GM19099 (cell line): ENCODE measurements around the gene BHMT.

Experiments
- POLR2A ChIP-seq: IDR thresholded peaks from 3 replicates; pipeline ENCODE4 v1.6.1; 2011; ENCODE audit warnings: low read depth; ENCODE audit not compliant: insufficient read length; ENCODE audit errors: extremely low read depth

Gene BHMT

DNA sequence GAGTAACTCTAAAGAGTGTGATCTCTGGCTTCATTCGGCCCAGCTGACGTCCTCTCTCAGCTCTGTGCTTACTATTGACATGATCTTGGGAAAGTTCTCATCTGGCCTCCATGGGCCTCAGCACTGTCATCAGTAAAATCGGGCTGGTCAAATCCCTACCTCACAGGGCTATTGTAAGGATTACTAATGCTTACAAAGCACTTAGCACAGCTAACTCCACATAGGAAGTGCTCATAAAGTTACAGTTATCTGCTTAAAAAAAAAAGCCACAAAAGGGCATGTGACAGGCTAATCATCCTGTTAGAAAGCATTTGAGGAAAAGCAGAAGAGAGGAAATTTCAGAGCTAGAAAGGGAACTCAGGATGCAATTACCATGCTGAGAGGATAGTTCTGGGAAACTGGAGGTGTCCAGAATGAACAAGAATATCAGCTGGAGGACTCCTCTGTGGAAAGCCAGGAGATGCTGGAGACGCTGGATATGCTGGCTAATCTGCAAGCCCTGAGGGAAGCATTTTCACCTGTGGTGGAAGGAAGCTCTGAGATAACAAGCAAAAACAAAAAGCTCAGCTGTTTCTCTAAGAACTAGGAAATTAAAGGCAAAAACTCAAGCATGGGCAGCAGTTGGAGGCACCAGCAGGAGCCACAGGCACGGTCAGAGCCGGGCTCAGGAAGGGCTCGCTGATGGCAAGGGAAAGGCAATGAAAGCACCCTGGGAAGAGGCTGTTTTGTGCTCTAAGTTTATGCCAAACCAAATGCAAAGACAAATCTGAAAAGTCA is 4.4 kb upstream of the BHMT start:
- TF ChIP-seq POLR2A: no peak

DNA sequence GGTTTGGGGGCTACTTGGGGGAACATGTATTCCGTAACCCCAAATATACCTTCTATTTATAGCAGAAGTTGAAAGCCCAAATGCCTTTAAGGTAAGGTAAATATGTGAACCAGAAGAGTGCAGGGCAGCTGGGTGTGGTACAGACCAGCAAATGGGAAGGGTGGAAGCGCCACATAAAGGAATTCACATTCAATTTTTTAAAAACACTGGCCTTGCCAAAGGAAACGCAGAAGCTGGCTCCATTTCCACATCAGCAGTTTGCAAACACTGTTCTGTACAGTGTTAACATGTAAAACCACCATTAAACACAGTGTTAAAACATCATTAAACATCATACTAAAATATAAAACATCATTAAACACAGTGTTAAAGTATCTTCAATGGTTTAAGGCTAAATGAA is 3.5 kb upstream of the BHMT start:
- TF ChIP-seq POLR2A: no peak

DNA sequence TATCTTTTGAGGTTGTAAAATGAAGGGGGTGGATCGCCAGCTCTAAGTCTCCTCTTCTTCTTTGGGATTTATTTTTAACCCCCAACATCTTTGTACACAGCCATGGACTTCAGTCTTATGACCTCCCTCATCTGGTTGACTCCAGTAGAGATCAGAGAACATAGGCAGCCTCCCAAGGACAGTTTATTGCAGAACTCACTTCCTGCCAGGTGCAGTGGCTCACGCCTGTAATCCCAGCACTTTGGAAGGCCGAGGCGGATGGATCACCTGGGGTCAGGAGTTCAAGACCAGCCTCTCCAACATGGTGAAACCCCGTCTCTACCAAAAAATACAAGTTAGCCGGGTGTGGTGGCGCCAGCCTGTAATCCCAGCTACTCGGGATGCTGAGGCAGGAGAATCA is 2.8 kb upstream of the BHMT start:
- TF ChIP-seq POLR2A: no peak

DNA sequence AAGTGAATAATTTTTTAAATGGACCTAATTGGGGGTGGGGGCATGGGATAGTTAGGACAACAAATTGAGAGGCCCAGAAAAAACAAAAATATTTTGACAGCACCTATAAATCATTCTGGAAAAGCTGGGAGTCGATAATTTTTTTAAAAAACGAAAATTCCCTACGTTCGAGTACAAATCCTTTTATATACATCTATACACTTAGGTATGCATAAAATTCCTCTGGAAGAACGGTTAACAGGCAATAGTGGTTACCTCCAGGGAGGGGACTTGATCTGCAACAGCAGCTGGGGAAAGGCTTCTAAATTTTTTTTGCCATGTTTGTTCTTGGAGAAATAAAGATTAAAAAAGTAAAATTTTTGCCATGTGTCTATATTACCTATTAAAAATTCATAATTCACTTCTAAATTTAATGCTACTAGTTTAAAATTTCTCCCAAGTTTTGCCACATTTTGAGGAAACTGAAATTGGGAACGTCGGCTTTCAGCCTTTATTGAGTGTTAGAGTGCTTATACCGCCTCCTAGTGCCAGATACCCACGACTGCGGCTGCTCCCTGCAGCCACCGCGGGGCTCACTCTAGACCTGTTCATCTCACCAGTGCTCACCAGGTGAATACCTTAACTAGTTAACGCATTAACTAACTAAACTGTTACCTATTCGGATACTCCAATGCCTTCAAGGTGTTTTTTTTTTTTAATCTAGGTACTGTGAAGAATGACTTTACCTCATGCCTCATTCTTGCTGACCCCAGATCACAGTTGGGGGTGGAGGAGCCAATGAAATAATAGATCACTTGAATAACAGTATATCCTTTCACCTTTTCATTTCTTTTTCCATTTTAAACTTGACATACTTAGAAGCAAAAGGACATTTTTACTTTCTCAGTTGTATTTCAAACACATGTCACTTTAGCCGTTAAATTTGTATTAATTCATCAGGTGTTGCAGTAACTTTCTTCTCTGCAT is 1.8 kb upstream of the BHMT start:
- no peak for TF ChIP-seq POLR2A

- no peak for TF ChIP-seq POLR2A
Observed at GRCh38 chr5:79111960-79112702, 522 bp downstream of the BHMT start.

- TF ChIP-seq POLR2A: no peak
Observed at GRCh38 chr5:79112703-79113058, 1.1 kb downstream of the BHMT start.

DNA sequence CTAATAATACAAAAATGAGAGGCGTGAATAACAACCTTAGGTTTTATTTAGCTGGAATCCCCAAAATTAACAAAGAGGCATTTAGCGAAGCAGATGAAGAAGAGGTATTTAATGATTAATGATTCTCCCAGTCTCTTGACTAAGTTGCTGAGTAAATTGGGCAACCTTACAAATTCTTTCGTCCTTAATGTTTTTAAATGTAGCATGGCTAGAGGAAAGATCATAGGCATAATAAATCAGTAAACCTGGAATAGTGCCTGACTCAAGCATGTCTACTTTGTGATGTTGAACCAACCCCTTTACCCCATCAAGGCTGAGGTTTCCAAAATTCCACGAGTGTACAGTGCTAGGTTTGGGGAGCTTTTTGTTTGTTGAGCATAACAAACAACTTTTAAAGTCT is 7.9 kb downstream of the BHMT start:
- TF ChIP-seq POLR2A: no peak

- TF ChIP-seq POLR2A: no peak
Observed at GRCh38 chr5:79120221-79120620, 8.6 kb downstream of the BHMT start.

GRCh38 chr5:79122973-79123372 is 11.4 kb downstream of the BHMT start:
- TF ChIP-seq POLR2A: no peak

DNA sequence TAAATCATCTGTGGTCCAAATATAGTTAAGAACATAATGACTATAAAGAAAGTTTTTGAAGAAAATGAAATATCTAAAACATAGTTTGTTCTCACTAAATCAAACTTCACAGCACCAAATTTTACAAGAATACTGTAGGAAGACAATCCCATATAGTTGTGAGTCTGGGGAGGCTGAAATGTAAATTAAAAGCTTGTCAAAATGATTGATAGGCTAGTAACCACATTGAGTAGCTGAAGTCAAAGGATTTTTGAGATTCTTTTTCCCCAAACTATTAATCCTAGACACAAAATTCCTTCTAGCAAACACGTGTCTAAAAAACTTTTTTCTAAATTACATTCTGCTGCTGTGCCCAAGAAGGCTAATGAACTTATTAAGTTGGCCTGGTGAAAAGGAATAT is 13.0 kb downstream of the BHMT start:
- no peak for TF ChIP-seq POLR2A

DNA sequence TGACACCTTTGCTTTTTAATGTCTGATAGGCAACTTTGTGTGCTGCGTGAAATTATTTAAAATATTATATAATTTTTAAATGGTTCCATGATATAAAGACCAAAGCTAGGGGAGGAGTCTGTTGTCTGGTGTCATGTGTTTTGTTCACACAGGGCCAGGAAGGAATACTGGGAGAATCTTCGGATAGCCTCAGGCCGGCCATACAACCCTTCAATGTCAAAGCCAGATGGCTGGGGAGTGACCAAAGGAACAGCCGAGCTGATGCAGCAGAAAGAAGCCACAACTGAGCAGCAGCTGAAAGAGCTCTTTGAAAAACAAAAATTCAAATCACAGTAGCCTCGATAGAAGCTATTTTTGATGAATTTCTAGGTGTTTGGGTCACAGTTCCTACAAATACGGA is 19.2 kb downstream of the BHMT start:
- no peak for TF ChIP-seq POLR2A

GRCh38 chr5:79133121-79133656 is 21.6 kb downstream of the BHMT start:
- no peak for TF ChIP-seq POLR2A

DNA sequence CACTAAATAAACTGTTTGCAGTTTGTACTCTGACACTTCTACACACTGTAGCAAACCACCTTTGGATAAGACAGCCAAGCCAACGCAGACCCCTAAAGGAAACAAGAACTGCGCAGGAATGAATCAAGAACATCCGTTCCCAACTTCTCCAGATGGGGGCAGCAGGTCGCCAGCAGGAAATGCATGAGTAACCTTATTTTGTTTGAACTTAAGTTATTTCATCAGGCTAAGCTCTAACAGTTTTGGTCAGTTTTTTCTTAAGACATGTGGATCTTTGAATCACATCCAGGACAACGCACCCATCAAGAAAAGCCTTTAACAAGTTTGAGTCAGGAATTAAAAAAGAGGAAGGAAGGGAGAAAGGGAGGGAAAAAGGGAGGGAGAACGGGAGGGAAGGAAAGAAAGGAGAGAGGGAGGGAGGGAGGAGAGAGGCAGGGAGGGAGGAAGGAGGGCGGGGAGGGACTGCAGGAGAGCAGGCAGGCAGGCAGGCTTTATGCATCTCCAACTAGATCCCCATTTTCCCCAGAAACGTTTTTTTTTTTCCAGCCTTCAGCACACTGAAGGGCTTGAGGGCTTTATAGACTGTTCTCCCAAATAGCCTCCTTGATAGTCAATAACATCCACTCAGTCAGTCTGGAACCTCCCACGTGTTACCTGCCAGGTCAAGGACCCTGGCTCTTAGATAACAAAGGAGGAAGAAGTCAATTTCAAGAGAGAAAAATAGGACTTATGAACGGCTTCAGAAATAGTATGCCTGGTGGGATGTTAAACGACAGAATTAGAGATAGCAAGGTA is 22.2 kb downstream of the BHMT start:
- no peak for TF ChIP-seq POLR2A
